Smooth muscle cell (in vitro differentiated cells): ENCODE measurements around the gene GRM1. TPM values are rescaled to one million over a fixed set of nuclear protein-coding genes. Genes with fewer than 3 reads are reported as not detected.

Experiments used
- DNase-seq: peaks from one replicate; lab custom pipeline; 2025; ENCODE audit not compliant: unreplicated experiment; lab: John Stamatoyannopoulos, UW
- H2AFZ ChIP-seq: fragments of 200-600 bp; sonication (generic); 2 replicates; pipeline ENCODE4 v1.6.0; 2016; ENCODE audit warnings: antibody characterized with exemption, low read depth, mild to moderate bottlenecking
- H3F3A ChIP-seq: fragments of 200-600 bp; sonication (generic); 2 replicates; pipeline ENCODE4 v1.6.0; 2017; ENCODE audit warnings: antibody characterized with exemption, low read depth
- H3K27ac ChIP-seq: fragments of 200-600 bp; sonication (generic); 2 replicates; pipeline ENCODE4 v1.5.1; 2016; ENCODE audit warnings: low read depth, mild to moderate bottlenecking
- H3K27me3 ChIP-seq: fragments of 200-600 bp; sonication (generic); 2 replicates; pipeline ENCODE4 v1.6.1; 2016; ENCODE audit warnings: low read depth, mild to moderate bottlenecking
- H3K36me3 ChIP-seq: fragments of 200-600 bp; sonication (generic); 2 replicates; pipeline ENCODE4 v1.5.1; 2016; ENCODE audit warnings: low read depth
- H3K4me1 ChIP-seq: fragments of 200-600 bp; sonication (generic); 2 replicates; pipeline ENCODE4 v1.5.1; 2016; ENCODE audit warnings: low read depth
- H3K4me2 ChIP-seq: fragments of 200-600 bp; sonication (generic); 2 replicates; pipeline ENCODE4 v1.6.0; 2016; ENCODE audit warnings: mild to moderate bottlenecking
- H3K4me3 ChIP-seq: fragments of 200-600 bp; sonication (generic); 2 replicates; pipeline ENCODE4 v1.5.1; 2016; ENCODE audit warnings: mild to moderate bottlenecking
- H3K79me2 ChIP-seq: fragments of 200-600 bp; sonication (generic); 2 replicates; pipeline ENCODE4 v1.6.0; 2016; ENCODE audit warnings: low read depth, mild to moderate bottlenecking
- H3K9ac ChIP-seq: fragments of 200-600 bp; sonication (generic); 2 replicates; pipeline ENCODE4 v1.6.0; 2016; ENCODE audit warnings: low read depth
- H3K9me3 ChIP-seq: fragments of 200-600 bp; sonication (generic); replicated peaks from 2 replicates; pipeline ENCODE4 v1.5.1; 2016; ENCODE audit warnings: low read depth
- H4K20me1 ChIP-seq: fragments of 200-600 bp; sonication (generic); 2 replicates; pipeline ENCODE4 v1.6.0; 2016; ENCODE audit warnings: low read depth
- CTCF ChIP-seq: fragments of 200-600 bp; sonication (generic); IDR thresholded peaks from 2 replicates; pipeline ENCODE4 v1.5.1; 2017; ENCODE audit warnings: borderline replicate concordance, mild to moderate bottlenecking, antibody characterized with exemption; ENCODE audit not compliant: insufficient read depth, poor library complexity, severe bottlenecking
- WGBS: methylation state at CpG from one replicate; pipeline ENCODE4 v1.1.7; 2016; ENCODE audit warnings: low lambda C conversion rate; 5-methylcytosine and 5-hydroxymethylcytosine counted together
- polyA plus RNA-seq: library from polyadenylated mRNA; unstranded; fragments of >200 nt; fragmentation: Nextera tagmentation; extraction: Ambion mirVana; gene quantifications from 2 replicates; pipeline ENCODE4 v1.2.1, GENCODE V29; 2016
- total RNA-seq: library from RNA; depleted of rRNA; stranded (reverse); fragments of >200 nt; gene quantifications from 2 replicates; pipeline ENCODE4 v1.2.3, GENCODE V29; 2014

Gene GRM1
- total and polyA plus RNA-seq, 2 experiments from 2014 or later = not detected

- H3K9me3 ChIP-seq = no peaks in the 10 kb centered on the region
- H3K4me1 ChIP-seq = no peaks in the 10 kb centered on the region
- H3F3A ChIP-seq = no peaks in the 10 kb centered on the region
- no peak for DNase-seq
- H3K4me2 ChIP-seq = no peak overlapping the region
- WGBS = 65% methylated on average over 4 of the region's 4 CpGs
- no peak overlapping the region for H2AFZ ChIP-seq
- no peaks in the 10 kb centered on the region for H4K20me1 ChIP-seq
- H3K4me3 ChIP-seq = no peak overlapping the region
- no peaks in the 10 kb centered on the region for H3K27me3 ChIP-seq
- no peaks in the 10 kb centered on the region for H3K36me3 ChIP-seq
- H3K79me2 ChIP-seq = no peaks in the 10 kb centered on the region
- H3K27ac ChIP-seq = no peak overlapping the region
- TF ChIP-seq CTCF = no peak
- H3K9ac ChIP-seq = no peak overlapping the region
Measured at GRCh38 chr6:146339716-146340115, 310.9 kb downstream of the GRM1 start.

GRCh38 chr6:146341493-146342230, 312.8 kb downstream of the GRM1 start:
- no peak overlapping the region for H3K4me3 ChIP-seq
- no peaks in the 10 kb centered on the region for H3K36me3 ChIP-seq
- H3K9me3 ChIP-seq = no peaks in the 10 kb centered on the region
- no peaks in the 10 kb centered on the region for H3K27me3 ChIP-seq
- TF ChIP-seq CTCF = no peak
- H3K9ac ChIP-seq = no peak overlapping the region
- no peaks in the 10 kb centered on the region for H3K79me2 ChIP-seq
- WGBS = 88% methylated on average over 7 of the region's 7 CpGs
- H4K20me1 ChIP-seq = no peaks in the 10 kb centered on the region
- H2AFZ ChIP-seq = no peak overlapping the region
- no peaks in the 10 kb centered on the region for H3K4me1 ChIP-seq
- no peak overlapping the region for H3K27ac ChIP-seq
- H3K4me2 ChIP-seq = no peak overlapping the region
- no peaks in the 10 kb centered on the region for H3F3A ChIP-seq
- DNase-seq = no peak

- DNase-seq = no peak
- Histone ChIP-seq H3K4me2 (no peak overlapping the region), H3K9ac (no peak overlapping the region), H4K20me1 (no peaks in the 10 kb centered on the region), H3K36me3 (no peaks in the 10 kb centered on the region), H3K27ac (no peak overlapping the region), H3K4me3 (no peak overlapping the region), H3K9me3 (no peaks in the 10 kb centered on the region), H3K79me2 (no peaks in the 10 kb centered on the region), H3K27me3 (no peaks in the 10 kb centered on the region), H3F3A (no peaks in the 10 kb centered on the region), H3K4me1 (no peaks in the 10 kb centered on the region), H2AFZ (no peak overlapping the region)
- no peak for TF ChIP-seq CTCF
- WGBS = 83% methylated on average over 1 of the region's 1 CpG
Measured at GRCh38 chr6:146345598-146345997, 316.7 kb downstream of the GRM1 start.

GRCh38 chr6:146347090-146347489, 318.2 kb downstream of the GRM1 start:
- 94% methylated on average over 2 of the region's 2 CpGs for WGBS
- TF ChIP-seq CTCF = no peak

More at GRCh38 chr6:146347090-146347489, 318.2 kb downstream of the GRM1 start:
- Histone ChIP-seq H3K9ac (no peak overlapping the region), H3K27me3 (no peaks in the 10 kb centered on the region), H3K9me3 (no peaks in the 10 kb centered on the region), H3F3A (no peaks in the 10 kb centered on the region), H3K36me3 (no peaks in the 10 kb centered on the region), H3K79me2 (no peaks in the 10 kb centered on the region), H3K4me1 (no peaks in the 10 kb centered on the region), H3K4me2 (no peak overlapping the region), H3K4me3 (no peak overlapping the region), H3K27ac (no peak overlapping the region), H4K20me1 (no peaks in the 10 kb centered on the region), H2AFZ (no peak overlapping the region)
- no peak for DNase-seq
